Jurkat, Clone E6-1 (cell line): ENCODE data around the gene C1orf146.
"Not testable (repeated sequence)": the region's sequence is repeated elsewhere in the genome, so short reads cannot be mapped to it uniquely, and the experiment has no call there.

Experiments
- DNase-seq: peaks from one replicate; pipeline ENCODE4 v3.0.0-alpha.2; 2011; ENCODE audit warnings: low read depth, low spot score
- H3K4me3 ChIP-seq: 2 replicates; pipeline ENCODE4 v1.5.1; 2011; ENCODE audit warnings: mild to moderate bottlenecking, low read length, control low read depth, moderate library complexity

The C1orf146 gene

DNA sequence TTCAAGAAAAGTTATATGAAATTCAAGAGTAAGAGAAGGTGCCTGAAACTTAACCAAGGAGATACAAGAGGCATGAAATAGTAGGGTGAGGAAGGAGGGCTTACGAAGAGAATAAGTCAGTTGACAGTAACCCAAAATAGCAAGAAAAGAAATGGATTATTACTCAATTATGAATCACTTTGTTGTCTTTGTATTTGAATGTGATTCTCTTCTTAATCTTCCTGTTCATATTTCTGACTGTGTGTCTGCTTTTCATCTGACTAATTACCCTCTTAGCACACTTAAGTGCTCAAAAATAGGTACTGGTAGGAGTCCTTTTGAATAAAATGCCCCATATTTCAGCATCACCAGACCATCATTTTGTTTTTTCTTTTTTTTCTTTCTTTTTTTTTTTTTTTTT lies 41.6 kb downstream of the C1orf146 start:
- no peak overlapping the region for H3K4me3 ChIP-seq
- no peak for DNase-seq

DNA sequence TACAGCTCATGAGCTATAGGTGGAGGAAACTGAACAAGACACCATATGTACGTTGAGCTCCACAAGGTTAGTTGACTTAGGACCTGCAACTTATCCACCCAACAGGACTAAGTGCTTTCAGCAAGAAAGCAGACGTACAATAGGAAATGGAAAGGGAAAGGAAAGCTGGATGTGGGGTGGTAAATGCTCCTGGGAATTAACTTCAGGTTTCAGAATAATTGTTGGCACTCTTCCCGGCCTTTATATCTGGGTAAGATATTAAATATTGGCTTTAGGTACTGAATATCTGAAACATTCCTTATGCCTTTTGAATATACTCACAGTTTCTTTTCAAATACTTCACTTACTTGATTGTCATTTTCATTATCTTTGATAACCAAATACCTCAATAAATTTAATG lies 44.8 kb downstream of the C1orf146 start:
- no peak for DNase-seq
- H3K4me3 ChIP-seq, result no peak overlapping the region

DNA sequence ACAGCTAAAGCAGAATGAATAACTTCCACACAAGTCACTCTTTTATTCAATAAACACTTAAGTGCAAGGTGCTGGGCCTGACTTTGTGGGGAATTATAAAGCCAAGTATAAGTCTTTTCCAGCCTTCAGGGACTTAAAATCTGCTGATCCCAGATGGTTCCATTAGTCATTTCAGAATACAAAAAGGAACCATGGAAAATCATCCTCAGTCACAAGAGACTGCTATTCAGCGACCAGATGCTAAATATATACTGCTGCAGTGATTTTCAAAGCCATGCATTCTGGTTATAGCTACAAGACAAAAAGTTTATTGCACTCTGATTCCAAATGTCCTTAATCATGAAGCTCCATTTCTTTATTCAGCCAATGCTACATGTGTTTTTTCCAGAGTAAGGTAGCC lies 55.3 kb downstream of the C1orf146 start:
- no peak overlapping the region for H3K4me3 ChIP-seq
- DNase-seq, result no peak

DNA sequence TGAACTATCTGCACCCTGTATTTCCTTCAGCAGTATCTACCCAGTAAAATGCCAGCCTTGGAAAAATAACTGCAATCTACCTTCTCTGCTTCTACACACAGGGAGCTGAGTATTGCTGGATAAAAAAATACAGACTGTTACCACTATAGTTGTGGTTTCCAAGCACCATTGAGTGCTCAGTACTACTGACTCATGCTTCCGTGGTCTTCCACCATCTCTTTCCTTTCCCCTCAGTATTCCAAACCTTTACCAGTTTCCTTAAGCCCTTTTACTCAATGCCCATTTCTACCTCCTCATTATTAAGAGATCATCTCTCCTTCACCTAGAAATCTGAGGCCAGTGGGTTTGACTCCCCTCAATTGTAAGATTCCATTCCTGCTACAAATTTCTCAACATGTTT lies 57.2 kb downstream of the C1orf146 start:
- no peak for DNase-seq
- H3K4me3 ChIP-seq, result no peak overlapping the region

DNA sequence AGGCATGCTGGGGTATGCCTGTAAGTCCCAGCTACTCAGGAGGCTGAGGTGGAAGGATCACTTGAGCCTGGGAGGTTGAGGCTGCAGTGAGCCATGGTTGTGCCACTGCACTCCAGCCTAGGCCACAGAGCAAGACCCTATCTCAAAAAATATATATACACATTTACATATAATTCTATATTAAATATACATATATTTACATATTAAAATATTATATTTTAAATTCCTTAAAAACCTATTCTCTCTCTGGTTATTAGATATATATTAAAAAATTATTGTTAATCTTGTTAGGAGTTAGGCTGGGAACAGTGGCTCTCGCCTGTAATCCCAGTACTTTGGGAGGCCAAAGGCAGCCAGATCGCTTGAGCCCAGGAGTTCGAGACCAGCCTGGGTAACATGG lies 58.4 kb downstream of the C1orf146 start:
- H3K4me3 ChIP-seq, result no peak overlapping the region
- DNase-seq, result no peak

DNA sequence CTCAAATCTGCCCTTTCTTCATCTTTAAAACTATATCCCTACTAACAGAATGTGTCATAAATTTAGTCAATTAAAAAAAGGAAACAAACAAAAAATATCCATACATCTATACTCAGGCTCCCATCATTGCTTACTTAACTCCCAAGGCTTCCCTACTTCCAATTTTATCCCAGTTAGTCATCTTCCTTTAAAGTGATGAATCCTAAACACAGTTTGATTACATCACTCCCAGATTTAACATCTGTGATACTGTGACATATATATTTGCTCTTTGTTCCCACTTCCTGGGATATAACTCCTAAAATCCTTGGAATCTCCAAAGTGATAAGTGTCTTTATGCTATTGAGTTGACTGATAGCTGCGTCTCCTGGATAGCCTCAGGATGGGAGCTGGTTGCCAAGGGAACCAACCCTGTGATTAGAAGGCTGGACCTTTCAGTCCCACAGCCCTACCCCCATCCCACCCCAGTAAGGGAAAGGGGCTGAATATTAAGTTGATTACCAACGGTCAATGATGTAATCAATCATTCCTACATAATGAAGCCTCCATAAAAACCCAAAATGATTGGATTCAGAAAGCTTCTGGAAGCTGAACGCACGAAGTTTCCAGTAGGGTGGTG lies 59.5 kb downstream of the C1orf146 start:
- DNase-seq, result no peak
- H3K4me3 ChIP-seq, result no peak overlapping the region

DNA sequence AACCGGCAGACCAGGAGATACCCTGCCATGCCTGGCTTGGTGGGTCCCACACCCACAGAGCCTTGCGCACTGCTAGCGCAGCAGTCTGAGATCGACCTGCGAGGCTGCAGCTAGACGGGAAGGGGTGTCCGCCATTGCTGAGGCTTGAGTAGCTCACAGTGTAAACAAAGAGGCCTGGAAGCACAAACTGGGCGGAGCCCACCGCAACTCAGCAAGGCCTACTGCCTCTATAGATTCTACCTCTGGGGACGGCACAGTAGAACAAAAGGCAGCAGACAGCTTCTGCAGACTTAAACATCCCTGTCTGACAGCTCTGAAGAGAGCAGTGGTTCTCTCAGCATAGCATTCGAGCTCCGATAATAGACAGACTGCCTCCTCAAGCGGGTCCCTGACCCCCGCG lies 62.1 kb downstream of the C1orf146 start:
- not testable (repeated sequence) for DNase-seq, H3K4me3 ChIP-seq

DNA sequence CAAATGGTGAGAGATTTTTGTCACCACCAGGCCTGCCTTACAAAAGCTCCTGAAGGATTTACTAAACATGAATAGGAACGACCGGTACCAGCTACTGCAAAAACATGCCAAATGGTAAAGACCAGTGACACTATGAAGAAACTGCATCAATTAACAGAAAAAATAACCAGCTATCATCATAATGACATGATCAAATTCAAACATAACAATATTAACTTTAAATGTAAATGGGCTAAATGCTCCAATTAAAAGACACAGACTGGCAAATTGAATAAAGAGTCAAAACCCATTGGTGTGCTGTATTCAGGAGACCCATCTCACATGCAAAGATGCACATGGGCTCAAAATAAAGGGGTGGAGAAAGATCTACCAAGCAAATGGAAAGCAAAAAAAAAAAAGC lies 63.7 kb downstream of the C1orf146 start:
- not testable (repeated sequence) for DNase-seq, H3K4me3 ChIP-seq

DNA sequence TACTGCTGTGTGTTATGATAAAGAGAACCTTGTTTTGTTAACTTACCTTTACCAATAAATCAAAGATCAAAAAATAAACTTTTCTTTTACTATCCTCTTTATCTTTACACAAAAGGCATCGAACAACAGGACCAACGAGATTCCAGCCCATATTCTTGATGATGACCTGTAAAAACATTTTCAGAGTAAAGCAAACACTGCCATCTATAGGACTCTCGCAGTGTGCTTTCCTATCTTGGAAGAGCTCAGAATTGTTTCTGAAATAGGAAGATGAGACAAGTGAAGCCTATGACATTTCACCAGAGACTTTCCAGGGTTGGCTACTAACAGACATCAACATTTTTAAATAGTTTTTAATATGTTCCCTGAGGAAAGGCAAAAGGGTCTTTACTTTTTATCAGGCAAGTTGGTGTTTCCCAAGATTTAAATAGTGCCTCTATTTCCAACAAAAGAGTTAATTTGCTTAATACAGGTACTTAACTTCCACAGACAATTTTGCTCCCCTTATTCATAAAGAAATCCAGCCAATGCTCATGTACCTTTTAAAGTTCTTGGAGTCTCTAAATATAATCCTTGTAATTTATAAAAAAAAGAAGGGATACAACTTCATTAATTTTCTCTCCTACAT lies 73.8 kb downstream of the C1orf146 start:
- H3K4me3 ChIP-seq, result no peak overlapping the region
- DNase-seq, result peak; percentile 28
